ENCODE data around the gene PRKCA. TPM values are rescaled to one million over a fixed set of nuclear protein-coding genes. Genes with fewer than 3 reads are reported as not detected.
"Not testable (repeated sequence)": the region's sequence is repeated elsewhere in the genome, so short reads cannot be mapped to it uniquely, and the experiment has no call there.

Gene PRKCA
- total RNA-seq, 2 experiments from 2014 or later, result 78.4 to 79.7 TPM

DNA sequence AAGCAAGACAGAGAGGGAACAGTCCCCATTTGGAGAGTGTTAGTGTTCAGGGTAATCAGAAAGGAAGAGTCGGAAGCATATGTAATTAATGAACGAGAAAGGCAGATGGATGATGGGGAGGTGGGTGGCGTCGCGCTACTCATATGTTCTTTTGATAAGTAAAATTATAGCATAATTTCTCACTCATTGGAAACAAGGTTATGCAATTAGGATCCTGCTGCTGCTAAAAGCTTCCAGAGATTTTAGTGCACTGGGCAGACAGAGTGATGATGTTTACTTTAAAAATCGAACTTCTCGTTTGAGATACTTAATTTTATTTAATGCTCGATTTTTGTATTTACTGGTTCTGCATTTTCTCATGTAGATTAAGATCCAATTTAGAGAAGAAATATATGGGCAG, 96.2 kb downstream of the PRKCA start:
- Mint-ChIP-seq H3K27me3 (ENCODE audit: low read depth) (no peaks in the 10 kb centered on the region), H3K9me3 (peaks cover 6% of the 10 kb centered on the region), H3K4me1 (ENCODE audit: low read depth) (peaks cover 83% of the 10 kb centered on the region), H3K36me3 (ENCODE audit: low read depth) (peaks cover 6% of the 10 kb centered on the region), H3K27ac (peak overlapping the region; percentile 62), H3K4me3 (peak overlapping the region; percentile 12)
- intact Hi-C loops (cut with micrococcal nuclease), result loop anchor here (1.0 to 5.0 kb wide), 6 partner anchors 26 to 876 kb away; no protein-coding TSS in a partner anchor
- CTCF ChIA-PET, result interaction anchor here (1.2 to 2.2 kb wide), 4 partner anchors 10 to 168 kb away, joined by 3 to 5 read pairs (median 4); no protein-coding TSS in a partner anchor
- no peak for DNase-seq

DNA sequence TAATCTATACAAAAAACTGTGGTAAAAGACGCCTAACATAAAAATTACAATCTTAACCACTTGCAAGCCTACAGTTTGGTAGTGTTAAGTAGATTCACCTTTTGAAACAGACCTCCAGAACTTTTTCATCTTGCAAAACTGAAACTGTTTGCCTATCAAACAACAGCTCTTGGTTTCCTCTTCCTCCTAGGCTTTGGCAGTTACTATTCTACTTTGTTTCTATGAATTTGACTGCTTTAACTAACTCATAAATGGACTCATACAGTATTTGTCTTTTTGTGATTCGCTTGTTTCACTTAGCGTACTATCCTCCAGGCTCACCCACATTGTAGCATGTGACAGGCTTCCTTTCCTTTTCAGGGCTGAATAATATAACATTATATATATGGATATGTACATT, 97.0 kb downstream of the PRKCA start:
- Mint-ChIP-seq H3K4me3 (peak overlapping the region; percentile 46), H3K36me3 (ENCODE audit: low read depth) (peaks cover 1% of the 10 kb centered on the region), H3K9me3 (peaks cover 3% of the 10 kb centered on the region), H3K27me3 (ENCODE audit: low read depth) (no peaks in the 10 kb centered on the region), H3K4me1 (ENCODE audit: low read depth) (peaks cover 86% of the 10 kb centered on the region), H3K27ac (peak overlapping the region; percentile 62)
- CTCF ChIA-PET, result interaction anchor here (1.7 to 2.2 kb wide), 2 partner anchors 9 to 167 kb away, joined by 4 to 5 read pairs; no protein-coding TSS in a partner anchor
- DNase-seq, result peak; percentile 35
- intact Hi-C loops (cut with micrococcal nuclease), result loop anchor here (1.0 to 5.0 kb wide), 6 partner anchors 27 to 877 kb away; no protein-coding TSS in a partner anchor

DNA sequence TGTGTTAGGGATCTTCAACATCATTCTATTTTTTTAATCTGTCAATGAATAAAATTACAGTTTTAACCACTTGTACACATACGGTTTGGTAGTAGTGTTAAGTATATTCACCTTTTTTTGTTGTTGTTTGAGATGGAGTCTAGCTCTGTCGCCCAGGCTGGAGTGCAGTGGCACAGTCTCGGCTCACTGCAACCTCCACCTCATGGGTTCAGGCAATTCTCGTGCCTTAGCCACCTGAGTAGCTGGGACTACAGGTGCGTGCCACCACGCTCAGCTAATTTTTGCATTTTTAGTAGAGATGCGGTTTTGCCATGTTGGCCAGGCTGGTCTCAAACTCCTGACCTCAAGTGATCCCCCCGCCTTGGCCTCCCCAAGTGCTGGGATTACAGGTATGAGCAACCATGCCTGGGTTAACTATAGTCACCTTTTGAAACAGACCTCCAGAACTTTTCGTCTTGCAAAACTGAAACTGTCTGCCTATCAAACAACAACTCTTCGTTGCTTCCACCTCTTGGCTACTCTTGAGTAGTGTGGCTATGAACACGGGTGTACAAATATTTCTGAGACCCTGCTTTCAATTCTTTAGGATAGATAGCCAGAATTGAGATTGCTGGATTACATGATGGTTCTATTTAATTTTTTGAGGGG, 97.8 kb downstream of the PRKCA start:
- H3K4me1 Mint-ChIP-seq (ENCODE audit: low read depth), result peaks cover 89% of the 10 kb centered on the region
- CTCF ChIA-PET, result interaction anchor here (1.7 kb wide), 1 partner anchor 167 kb away, joined by 4 read pairs; no protein-coding TSS in a partner anchor
- H3K4me3 Mint-ChIP-seq; H3K27ac Mint-ChIP-seq; DNase-seq; H3K36me3 Mint-ChIP-seq (ENCODE audit: low read depth); H3K27me3 Mint-ChIP-seq (ENCODE audit: low read depth); intact Hi-C loops (cut with micrococcal nuclease); H3K9me3 Mint-ChIP-seq: not testable (repeated sequence)

DNA sequence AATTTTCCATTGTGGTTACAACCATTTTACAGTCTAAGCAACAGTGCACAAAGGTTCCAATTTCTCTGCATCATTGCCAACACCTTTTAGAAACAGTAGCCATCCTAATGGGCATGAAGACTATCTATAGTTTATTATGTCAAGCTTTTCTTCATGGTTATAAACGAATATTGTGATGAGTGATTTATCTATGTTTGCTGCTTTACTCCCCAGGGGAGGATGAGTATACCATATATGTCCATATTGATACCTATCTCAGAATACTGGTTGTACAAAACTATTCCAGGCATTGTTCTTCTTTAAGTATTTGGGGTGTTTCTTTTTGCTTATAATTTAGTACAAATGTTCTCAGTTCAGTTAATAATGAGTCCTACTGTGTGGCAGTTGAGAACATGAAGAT, 98.3 kb downstream of the PRKCA start:
- Mint-ChIP-seq H3K27ac (peak overlapping the region; percentile 3), H3K9me3 (peaks cover 2% of the 10 kb centered on the region), H3K4me3 (no peak overlapping the region), H3K36me3 (ENCODE audit: low read depth) (peaks cover 1% of the 10 kb centered on the region), H3K4me1 (ENCODE audit: low read depth) (peaks cover 90% of the 10 kb centered on the region), H3K27me3 (ENCODE audit: low read depth) (no peaks in the 10 kb centered on the region)
- intact Hi-C loops (cut with micrococcal nuclease), result no loop called here
- no peak for DNase-seq
- CTCF ChIA-PET, result interaction anchor here (0.8 kb wide), 1 partner anchor 13 kb away, joined by 3 read pairs; no protein-coding TSS in a partner anchor

DNA sequence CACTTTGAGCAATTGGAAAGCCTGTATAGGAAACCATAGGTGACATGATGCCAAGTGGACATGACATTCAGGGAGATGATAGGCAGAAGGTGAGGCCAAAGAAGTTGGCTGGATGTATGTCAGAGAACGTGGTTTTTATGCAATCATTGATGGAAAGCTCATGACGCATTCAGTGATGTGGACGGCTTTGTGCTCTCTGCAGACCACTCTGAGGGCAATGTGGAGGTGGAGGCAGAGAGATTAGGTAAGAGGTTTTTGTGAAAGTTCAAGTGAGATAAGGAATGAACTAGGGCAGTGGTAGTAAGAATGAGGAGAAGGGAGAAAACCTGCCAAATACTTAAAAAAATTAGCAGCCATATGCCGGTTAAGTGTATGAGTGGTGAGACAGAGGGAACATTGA, 99.0 kb downstream of the PRKCA start:
- DNase-seq, result no peak
- Mint-ChIP-seq H3K27ac (no peak overlapping the region), H3K36me3 (ENCODE audit: low read depth) (peaks cover 1% of the 10 kb centered on the region), H3K4me1 (ENCODE audit: low read depth) (peaks cover 91% of the 10 kb centered on the region), H3K4me3 (no peak overlapping the region), H3K9me3 (peaks cover 2% of the 10 kb centered on the region), H3K27me3 (ENCODE audit: low read depth) (no peaks in the 10 kb centered on the region)
- CTCF ChIA-PET, result interaction anchor here (0.5 to 1.1 kb wide), 3 partner anchors 13 to 155 kb away, joined by 3 read pairs; no protein-coding TSS in a partner anchor
- intact Hi-C loops (cut with micrococcal nuclease), result no loop called here

DNA sequence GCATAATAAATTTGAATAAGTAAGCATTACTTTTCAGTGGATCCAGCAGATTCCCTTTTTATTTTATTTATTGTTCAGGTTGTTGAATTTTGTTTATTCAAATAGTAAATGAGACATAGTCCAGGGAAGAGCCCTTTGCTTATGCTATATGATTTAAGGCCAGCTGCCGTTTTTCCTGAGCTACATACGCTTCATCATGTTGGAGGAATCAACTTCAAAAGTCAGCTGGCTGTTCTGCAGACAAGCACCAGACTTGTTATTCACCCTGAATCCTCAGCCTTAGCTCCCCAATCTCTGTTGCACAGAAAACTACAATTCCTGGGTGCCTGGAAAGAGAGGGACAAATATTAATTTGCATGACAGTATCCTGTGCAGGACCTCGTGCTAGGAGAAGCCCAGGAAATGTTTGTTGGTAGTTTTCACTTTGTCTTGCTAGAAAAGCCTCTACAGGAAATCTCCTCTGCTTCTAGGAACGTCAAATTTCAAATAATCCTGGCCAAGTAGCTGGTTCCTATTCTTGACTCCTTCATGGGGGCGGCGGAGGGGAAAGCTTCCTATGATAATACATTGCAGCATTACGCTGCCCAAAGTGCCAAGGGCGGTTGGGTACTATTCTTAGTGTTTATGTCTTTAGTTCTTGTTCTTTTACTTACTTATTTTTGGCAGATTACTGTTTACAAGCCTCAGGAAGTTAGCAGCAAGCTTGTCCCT, 101.6 kb downstream of the PRKCA start:
- no peaks in the 10 kb centered on the region for H3K27me3 Mint-ChIP-seq (ENCODE audit: low read depth)
- CTCF ChIA-PET, result interaction anchor here (1.2 to 2.6 kb wide), 6 partner anchors 11 to 100 kb away, joined by 3 to 8 read pairs (median 5); no protein-coding TSS in a partner anchor
- peaks cover 2% of the 10 kb centered on the region for H3K9me3 Mint-ChIP-seq
- H3K36me3 Mint-ChIP-seq (ENCODE audit: low read depth), result peaks cover 3% of the 10 kb centered on the region
- DNase-seq, result no peak
- H3K27ac Mint-ChIP-seq, result peak overlapping the region; percentile 27
- peak overlapping the region; percentile 10 for H3K4me3 Mint-ChIP-seq
- intact Hi-C loops (cut with micrococcal nuclease), result no loop called here
- peaks cover 91% of the 10 kb centered on the region for H3K4me1 Mint-ChIP-seq (ENCODE audit: low read depth)

DNA sequence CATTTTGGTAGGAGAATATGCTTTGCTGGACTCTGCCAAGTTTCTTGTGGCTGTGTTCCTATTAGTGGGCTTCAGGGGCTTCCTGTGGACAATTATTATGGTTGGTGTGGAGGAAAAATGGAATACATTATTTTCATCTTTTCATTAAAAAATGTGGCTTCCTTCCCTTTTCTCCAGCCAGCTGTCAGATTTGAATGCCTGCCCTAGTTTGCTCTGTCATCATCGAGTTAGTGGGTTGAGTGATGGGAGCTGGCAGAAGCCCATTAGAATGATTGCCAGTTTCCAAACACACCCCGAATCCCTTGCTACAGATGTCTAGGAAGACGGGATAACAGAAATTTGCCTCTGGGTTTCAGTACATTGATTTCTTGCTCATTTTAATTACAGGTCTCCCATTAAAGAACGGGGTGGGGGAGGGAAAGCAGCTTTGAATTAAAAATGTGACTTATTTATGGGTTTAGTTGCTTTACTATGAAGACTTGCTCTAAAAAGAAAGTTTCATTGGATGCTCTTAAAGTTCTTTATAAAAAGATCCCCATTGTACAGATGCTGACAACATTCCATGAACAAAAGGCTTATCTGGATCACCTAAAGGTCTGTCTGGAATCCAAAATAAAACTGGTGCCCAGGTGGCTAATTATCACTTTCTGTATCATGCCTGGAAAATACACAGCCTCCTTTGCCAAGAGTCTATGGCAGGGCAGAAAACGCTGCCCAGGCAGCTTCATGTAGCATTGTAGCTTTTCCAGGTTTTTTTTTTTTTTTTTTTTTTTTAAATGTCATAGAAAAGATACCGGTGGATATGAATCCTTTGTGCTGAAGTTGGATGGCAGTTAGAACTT, 103.6 kb downstream of the PRKCA start:
- no peak for DNase-seq
- Mint-ChIP-seq H3K36me3 (ENCODE audit: low read depth) (peaks cover 1% of the 10 kb centered on the region), H3K4me1 (ENCODE audit: low read depth) (peaks cover 82% of the 10 kb centered on the region), H3K27me3 (ENCODE audit: low read depth) (no peaks in the 10 kb centered on the region), H3K4me3 (peak overlapping the region; percentile 43), H3K9me3 (no peaks in the 10 kb centered on the region), H3K27ac (peak overlapping the region; percentile 39)
- CTCF ChIA-PET, result no interaction called here
- intact Hi-C loops (cut with micrococcal nuclease), result no loop called here

DNA sequence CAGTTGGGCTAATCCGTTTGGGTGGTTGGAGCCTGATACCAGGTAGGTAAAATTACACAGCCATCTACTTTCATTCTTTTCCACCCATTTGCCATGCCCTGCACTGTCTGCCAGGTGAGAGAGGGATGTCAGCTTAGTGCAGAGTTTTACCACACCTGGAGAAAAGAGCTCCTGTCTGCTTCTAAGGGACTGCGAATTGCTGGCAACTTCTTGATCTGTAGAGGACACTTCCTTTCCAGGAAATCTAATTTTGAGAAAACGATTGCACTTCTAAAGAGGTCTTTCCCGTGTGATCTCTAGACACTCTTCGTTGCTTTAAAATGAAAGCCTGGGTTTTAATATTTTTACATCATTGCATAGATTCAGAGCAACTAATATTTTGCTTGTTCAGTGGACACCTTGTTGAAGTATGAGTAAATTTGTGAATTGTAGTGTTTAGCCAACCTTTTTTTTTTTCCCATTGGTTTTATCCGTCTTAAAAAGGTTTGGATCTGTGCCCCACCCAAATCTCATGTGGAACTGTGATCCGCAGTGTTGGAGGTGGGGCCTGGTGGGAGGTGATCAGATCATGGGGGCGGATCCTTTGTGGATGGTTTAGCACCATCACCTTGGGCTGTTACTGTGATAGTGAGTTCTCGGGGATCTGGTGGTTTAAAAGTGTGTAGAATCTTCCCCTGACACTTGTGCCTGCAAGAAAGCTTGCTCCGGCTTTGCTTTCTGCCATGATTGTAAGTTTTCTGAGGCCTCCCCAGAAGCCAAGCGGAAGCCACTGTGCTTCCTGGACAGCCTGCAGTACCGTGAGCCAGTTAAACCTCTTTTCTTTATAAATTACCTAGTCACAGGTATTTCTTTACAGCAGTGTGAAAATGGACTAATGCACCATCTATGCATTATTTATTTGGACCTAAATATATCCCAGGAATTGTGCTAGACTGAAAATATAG, 104.6 kb downstream of the PRKCA start:
- H3K27ac Mint-ChIP-seq, result peak overlapping the region; percentile 60
- peaks cover 78% of the 10 kb centered on the region for H3K4me1 Mint-ChIP-seq (ENCODE audit: low read depth)
- H3K4me3 Mint-ChIP-seq, result peak overlapping the region; percentile 43
- peak; percentile 18 for DNase-seq
- peaks cover 1% of the 10 kb centered on the region for H3K36me3 Mint-ChIP-seq (ENCODE audit: low read depth)
- CTCF ChIA-PET, result no interaction called here
- no peaks in the 10 kb centered on the region for H3K27me3 Mint-ChIP-seq (ENCODE audit: low read depth)
- intact Hi-C loops (cut with micrococcal nuclease), result loop anchor here (1.0 kb wide), 1 partner anchor 8 kb away; no protein-coding TSS in a partner anchor
- no peaks in the 10 kb centered on the region for H3K9me3 Mint-ChIP-seq

DNA sequence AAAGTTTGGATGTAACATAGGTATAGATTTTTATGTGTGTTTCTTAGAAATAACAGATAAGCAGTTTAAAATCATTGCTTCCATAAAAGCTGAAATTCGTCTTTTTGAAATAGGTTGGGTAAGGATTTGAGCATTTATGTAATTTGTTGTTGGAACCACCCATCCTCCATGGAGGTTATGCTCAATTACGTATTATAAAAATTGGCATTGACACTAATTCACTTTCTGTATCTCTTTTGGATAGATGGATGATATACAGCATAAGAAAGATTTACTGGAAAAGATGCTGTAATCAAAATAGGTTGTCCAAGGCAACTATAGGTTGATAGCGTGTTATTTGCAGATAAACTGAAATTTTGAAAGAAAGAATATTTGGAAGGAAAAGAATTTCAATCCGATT, 105.5 kb downstream of the PRKCA start:
- intact Hi-C loops (cut with micrococcal nuclease), result loop anchor here (1.0 kb wide), 1 partner anchor 7 kb away; no protein-coding TSS in a partner anchor
- peak overlapping the region; percentile 48 for H3K27ac Mint-ChIP-seq
- CTCF ChIA-PET, result interaction anchor here (0.6 to 1.5 kb wide), 2 partner anchors 9 to 147 kb away, joined by 3 to 5 read pairs; no protein-coding TSS in a partner anchor
- peaks cover 77% of the 10 kb centered on the region for H3K4me1 Mint-ChIP-seq (ENCODE audit: low read depth)
- no peak for DNase-seq
- H3K9me3 Mint-ChIP-seq, result no peaks in the 10 kb centered on the region
- H3K4me3 Mint-ChIP-seq, result no peak overlapping the region
- peaks cover 1% of the 10 kb centered on the region for H3K36me3 Mint-ChIP-seq (ENCODE audit: low read depth)
- H3K27me3 Mint-ChIP-seq (ENCODE audit: low read depth), result no peaks in the 10 kb centered on the region

DNA sequence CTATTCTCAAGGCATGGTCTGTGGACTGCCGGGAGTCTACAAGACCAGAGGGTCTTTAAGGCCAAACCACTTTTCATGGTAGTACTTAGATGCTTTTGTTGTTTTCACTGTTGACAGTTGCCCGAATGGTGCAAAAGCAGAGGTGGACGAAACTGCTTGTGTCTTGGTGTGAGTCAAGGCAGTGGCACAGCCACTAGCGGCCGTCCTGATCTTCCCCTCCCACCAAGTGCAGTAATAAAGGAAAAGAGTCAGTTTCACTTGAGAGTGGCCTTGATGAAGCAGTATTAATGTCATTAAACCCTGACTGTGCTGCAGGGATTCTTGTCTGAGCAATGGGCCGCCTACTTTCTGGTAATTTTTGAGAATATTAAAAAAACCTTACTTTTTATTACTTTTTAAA, 109.1 kb downstream of the PRKCA start:
- peaks cover 3% of the 10 kb centered on the region for H3K36me3 Mint-ChIP-seq (ENCODE audit: low read depth)
- CTCF ChIA-PET, result interaction anchor here (0.6 kb wide), 1 partner anchor 149 kb away, joined by 4 read pairs; no protein-coding TSS in a partner anchor
- DNase-seq, result peak; percentile 16
- peaks cover 76% of the 10 kb centered on the region for H3K4me1 Mint-ChIP-seq (ENCODE audit: low read depth)
- intact Hi-C loops (cut with micrococcal nuclease), result no loop called here
- H3K4me3 Mint-ChIP-seq, result no peak overlapping the region
- no peak overlapping the region for H3K27ac Mint-ChIP-seq
- peaks cover 2% of the 10 kb centered on the region for H3K9me3 Mint-ChIP-seq
- no peaks in the 10 kb centered on the region for H3K27me3 Mint-ChIP-seq (ENCODE audit: low read depth)

All from activated naive CD4-positive, alpha-beta T cell treated with anti-CD3 and anti-CD28 coated beads for 36 hours (primary cell).